Fibroblast of lung (primary cell): ENCODE measurements around the gene MRPL24. TPM values are rescaled to one million over a fixed set of nuclear protein-coding genes. Genes with fewer than 3 reads are reported as not detected.

Experiments used
- DNase-seq, 2 donors: peaks; one replicate each; pipeline versions ENCODE4 v3.0.0 to v3.0.0-alpha.2; 2010; ENCODE audit warnings: low read depth in 2 of 2
- H2AFZ ChIP-seq: 2 replicates; pipeline ENCODE4 v1.5.1; 2012; ENCODE audit warnings: low read length, control low read depth, inconsistent platforms
- H3K27ac ChIP-seq: 2 replicates; pipeline ENCODE4 v1.5.1; 2011; ENCODE audit warnings: low read length, control low read depth; ENCODE audit not compliant: insufficient read depth
- H3K27me3 ChIP-seq: 2 replicates; pipeline ENCODE4 v1.5.1; 2011; ENCODE audit warnings: mild to moderate bottlenecking, low read length; ENCODE audit not compliant: control insufficient read depth, insufficient read depth
- H3K36me3 ChIP-seq: 2 replicates; pipeline ENCODE4 v1.5.1; 2011; ENCODE audit warnings: low read length; ENCODE audit not compliant: control insufficient read depth, insufficient read depth
- H3K4me1 ChIP-seq: 2 replicates; pipeline ENCODE4 v1.5.1; 2011; ENCODE audit warnings: low read length; ENCODE audit not compliant: control insufficient read depth, insufficient read depth; ENCODE audit errors: extremely low read depth
- H3K4me2 ChIP-seq: 2 replicates; pipeline ENCODE4 v1.5.1; 2011; ENCODE audit warnings: low read length, control low read depth; ENCODE audit not compliant: insufficient read depth; ENCODE audit errors: extremely low read depth
- H3K4me3 ChIP-seq, 4 experiments: fragments of 200-600 bp in 1 of 4; sonication (generic) in 1 of 4; replicated peaks in 1 of 4; 2 replicates each; pipeline ENCODE4 v1.5.1; 2011 to 2016; ENCODE audit warnings: low read length in 4 of 4, low read depth in 3 of 4, mild to moderate bottlenecking in 3 of 4, control low read depth in 2 of 4, inconsistent platforms in 1 of 4, mixed read lengths in 1 of 4; ENCODE audit not compliant: insufficient read depth in 1 of 4; ENCODE audit errors: control extremely low read depth in 1 of 4
- H3K79me2 ChIP-seq: 2 replicates; pipeline ENCODE4 v1.5.1; 2012; ENCODE audit warnings: mild to moderate bottlenecking, low read length, inconsistent platforms; ENCODE audit not compliant: control insufficient read depth, insufficient read depth
- H3K9ac ChIP-seq: 2 replicates; pipeline ENCODE4 v1.5.1; 2011; ENCODE audit warnings: mild to moderate bottlenecking, low read length, control low read depth; ENCODE audit not compliant: insufficient read depth
- H3K9me3 ChIP-seq: 2 replicates; pipeline ENCODE4 v1.5.1; 2012; ENCODE audit warnings: low read depth, low read length; ENCODE audit not compliant: control insufficient read depth, insufficient read depth
- H4K20me1 ChIP-seq: 2 replicates; pipeline ENCODE4 v1.5.1; 2011; ENCODE audit warnings: low read length; ENCODE audit not compliant: control insufficient read depth, insufficient read depth; ENCODE audit errors: extremely low read depth
- CTCF ChIP-seq, 2 donors: IDR thresholded peaks in 1 of 2; conservative IDR thresholded peaks in 1 of 2; 1 replicate in 1 of 2; 2 replicates in 1 of 2; pipeline ENCODE4 v1.5.1; 2011 to 2012; ENCODE audit warnings: low read length in 2 of 2, control low read depth in 1 of 2, inconsistent platforms in 1 of 2, low read depth in 1 of 2, mild to moderate bottlenecking in 1 of 2
- EZH2 ChIP-seq: IDR thresholded peaks from 2 replicates; pipeline ENCODE4 v1.5.1; 2012; ENCODE audit warnings: low read length, control low read depth, mild to moderate bottlenecking; ENCODE audit errors: missing control alignments
- polyA plus RNA-seq, 2 donors: library from polyadenylated mRNA; depleted of rRNA in 1 of 2; stranded (reverse) in 1 of 2; unstranded in 1 of 2; fragments of >200 nt; gene quantifications; 2 replicates each; pipeline ENCODE4 v1.2.1, GENCODE V29; 2011 to 2012; ENCODE audit warnings: missing spikeins in 1 of 2
- total RNA-seq: library from RNA; depleted of rRNA; stranded (reverse); fragments of >200 nt; gene quantifications from 2 replicates; pipeline ENCODE4 v1.2.1, GENCODE V29; 2014

MRPL24 gene
- total and polyA plus RNA-seq, 2 donors (not counting 1 experiment from before 2014, with no cell fraction given): 58.8 to 67.2 TPM

GRCh38 chr1:156773607-156774006, 32.7 kb upstream of the MRPL24 start:
- Histone ChIP-seq H3K9me3 (no peaks in the 10 kb centered on the region), H3K36me3 (peaks cover 3% of the 10 kb centered on the region), H3K27me3 (no peaks in the 10 kb centered on the region), H3K79me2 (peaks cover 79% of the 10 kb centered on the region), H3K27ac (no peak overlapping the region), H3K4me2 (no peak overlapping the region), H3K9ac (no peak overlapping the region), H4K20me1 (no peaks in the 10 kb centered on the region), H3K4me3 (no peak overlapping the region), H3K4me1 (no peaks in the 10 kb centered on the region), H2AFZ (no peak overlapping the region)
- TF ChIP-seq EZH2: no peak
- no peak for TF ChIP-seq CTCF (conservative IDR thresholded peaks at IDR 0.05 in 1 of 2, IDR thresholded peaks at IDR 0.05 in 1 of 2; ENCODE audit: low read depth in 1 of 2, low read length in 2 of 2)
- no peak for DNase-seq

GRCh38 chr1:156772728-156773497, 32.0 kb upstream of the MRPL24 start:
- Histone ChIP-seq H4K20me1 (no peaks in the 10 kb centered on the region), H3K4me1 (no peaks in the 10 kb centered on the region), H3K4me3 (no peak overlapping the region), H3K27me3 (no peaks in the 10 kb centered on the region), H3K9me3 (no peaks in the 10 kb centered on the region), H3K79me2 (peaks cover 81% of the 10 kb centered on the region), H3K9ac (peak overlapping the region; percentile 14), H3K4me2 (peak overlapping the region; percentile 32), H3K27ac (no peak overlapping the region), H2AFZ (no peak overlapping the region), H3K36me3 (peaks cover 3% of the 10 kb centered on the region)
- DNase-seq: no peak
- no peak for TF ChIP-seq CTCF (conservative IDR thresholded peaks at IDR 0.05 in 1 of 2, IDR thresholded peaks at IDR 0.05 in 1 of 2; ENCODE audit: low read depth in 1 of 2, low read length in 2 of 2)
- TF ChIP-seq EZH2: no peak

GRCh38 chr1:156772222-156772621, 31.3 kb upstream of the MRPL24 start:
- Histone ChIP-seq H4K20me1 (no peaks in the 10 kb centered on the region), H3K36me3 (peaks cover 3% of the 10 kb centered on the region), H3K79me2 (peaks cover 81% of the 10 kb centered on the region), H3K9ac (no peak overlapping the region), H3K9me3 (no peaks in the 10 kb centered on the region), H3K4me1 (no peaks in the 10 kb centered on the region), H3K4me3 (no peak overlapping the region), H3K27ac (no peak overlapping the region), H2AFZ (no peak overlapping the region), H3K4me2 (no peak overlapping the region), H3K27me3 (no peaks in the 10 kb centered on the region)
- DNase-seq: no peak
- no peak for TF ChIP-seq EZH2
- TF ChIP-seq CTCF (conservative IDR thresholded peaks at IDR 0.05 in 1 of 2, IDR thresholded peaks at IDR 0.05 in 1 of 2; ENCODE audit: low read depth in 1 of 2, low read length in 2 of 2): no peak
